Testis (tissue), 3 donors: ENCODE results near the gene TMEM164. TPM values are rescaled to one million over a fixed set of nuclear protein-coding genes. Genes with fewer than 3 reads are reported as not detected.

Experiments used
- DNase-seq: peaks from one replicate; pipeline ENCODE4 v3.0.0-alpha.2; 2019
- H3K27ac ChIP-seq, 2 donors: fragments of 200-600 bp; sonication (generic); one replicate each; pipeline ENCODE4 v1.5.1; 2019
- H3K27me3 ChIP-seq: fragments of 200-600 bp; sonication (generic); one replicate; pipeline ENCODE4 v1.5.1; 2019
- H3K36me3 ChIP-seq: fragments of 200-600 bp; sonication (generic); one replicate; pipeline ENCODE4 v1.5.1; 2017; ENCODE audit warnings: low read depth; ENCODE audit errors: missing control alignments
- H3K4me1 ChIP-seq: fragments of 200-600 bp; sonication (generic); one replicate; pipeline ENCODE4 v1.5.1; 2019
- H3K4me3 ChIP-seq, 2 donors: fragments of 200-600 bp; sonication (generic); one replicate each; pipeline ENCODE4 v1.5.1; 2017 to 2019
- H3K9me3 ChIP-seq: fragments of 200-600 bp; sonication (generic); one replicate; pipeline ENCODE4 v1.5.1; 2017
- CTCF ChIP-seq, 3 experiments: fragments of 450-650 bp in 2 of 3; fragments of 200-600 bp in 1 of 3; sonication (generic) in 1 of 3; IDR thresholded peaks; one replicate each; pipeline ENCODE4 v1.5.1; 2016 to 2019; ENCODE audit warnings: antibody characterized with exemption in 3 of 3, mild to moderate bottlenecking in 2 of 3, moderate library complexity in 1 of 3
- POLR2A ChIP-seq: fragments of 450-650 bp; IDR thresholded peaks from one replicate; pipeline ENCODE4 v1.6.1; 2017; ENCODE audit warnings: antibody characterized with exemption, mild to moderate bottlenecking, moderate library complexity
- WGBS, 2 donors: methylation state at CpG; one replicate each; pipeline ENCODE4 v1.1.5; 2018; 5-methylcytosine and 5-hydroxymethylcytosine counted together
- intact Hi-C: fragments of 100-400 bp; cut with DNase I; formaldehyde crosslinking; loops from one replicate; pipeline ENCODE4 v1.15.1; 2023; ENCODE audit warnings: low total_unique reads
- polyA plus RNA-seq: library from polyadenylated mRNA; stranded (reverse); fragments of 350-450 nt; fragmentation: Illumina TruSeq; extraction: RNeasy Lipid Tissue Mini Kit (QIAGEN cat#74804); gene quantifications from one replicate; pipeline ENCODE4 v1.2.3, GENCODE V29; 2014; ENCODE audit warnings: low read depth, low replicate concordance; ENCODE audit not compliant: insufficient read depth
- total RNA-seq, 2 donors: library from RNA; depleted of rRNA; stranded (reverse); fragments of >200 nt; gene quantifications; one replicate each; pipeline ENCODE4 v1.2.3, GENCODE V29; 2016

TMEM164 gene
- total and polyA plus RNA-seq, 3 donors from 2014 or later: 7.9 to 13.9 (median 8.1) TPM

GRCh38 chrX:110070970-110071369 is 68.1 kb downstream of the TMEM164 start:
- DNase-seq: no peak
- Histone ChIP-seq H3K4me3 (no peak overlapping the region), H3K36me3 (no peaks in the 10 kb centered on the region), H3K4me1 (no peaks in the 10 kb centered on the region), H3K27me3 (no peaks in the 10 kb centered on the region), H3K9me3 (no peaks in the 10 kb centered on the region), H3K27ac (no peak overlapping the region)
- TF ChIP-seq POLR2A (no peak), CTCF (IDR thresholded peaks at IDR 0.05) (no peak)
- 85 to 98% methylated on average over 2 of the region's 2 CpGs for WGBS, 2 donors
- intact Hi-C loops: no loop called here

GRCh38 chrX:110081320-110081719 is 78.4 kb downstream of the TMEM164 start:
- no peak for DNase-seq
- no peak overlapping the region for H3K4me3 ChIP-seq
- H3K27ac ChIP-seq: no peak overlapping the region
- TF ChIP-seq POLR2A (no peak), CTCF (IDR thresholded peaks at IDR 0.05) (no peak)
- no peaks in the 10 kb centered on the region for H3K36me3 ChIP-seq
- no peaks in the 10 kb centered on the region for H3K4me1 ChIP-seq
- H3K9me3 ChIP-seq: no peaks in the 10 kb centered on the region
- intact Hi-C loops: no loop called here
- no peaks in the 10 kb centered on the region for H3K27me3 ChIP-seq

- intact Hi-C loops: no loop called here
- Histone ChIP-seq H3K9me3 (no peaks in the 10 kb centered on the region), H3K4me3 (no peak overlapping the region), H3K36me3 (no peaks in the 10 kb centered on the region), H3K4me1 (no peaks in the 10 kb centered on the region), H3K27me3 (no peaks in the 10 kb centered on the region), H3K27ac (no peak overlapping the region)
- 30% methylated on average over 1 of the region's 1 CpG; no CpG with 5 or more reads in 1 of the 2 donors for WGBS, 2 donors
- TF ChIP-seq POLR2A (no peak), CTCF (IDR thresholded peaks at IDR 0.05) (no peak)
- DNase-seq: no peak
Observed at GRCh38 chrX:110081740-110082139, 78.8 kb downstream of the TMEM164 start.

- peak; percentile 13 for DNase-seq
- no peaks in the 10 kb centered on the region for H3K4me1 ChIP-seq
- no peak for TF ChIP-seq POLR2A
- no peak for TF ChIP-seq CTCF (IDR thresholded peaks at IDR 0.05)
- H3K4me3 ChIP-seq: no peak overlapping the region
- 31 to 36% methylated on average over 4 of the region's 4 CpGs for WGBS, 2 donors
- H3K27me3 ChIP-seq: no peaks in the 10 kb centered on the region
- no peak overlapping the region for H3K27ac ChIP-seq
- H3K36me3 ChIP-seq: no peaks in the 10 kb centered on the region
- H3K9me3 ChIP-seq: no peaks in the 10 kb centered on the region
- intact Hi-C loops: no loop called here
Observed at GRCh38 chrX:110082161-110082560, 79.2 kb downstream of the TMEM164 start.

GRCh38 chrX:110086162-110086915 is 83.4 kb downstream of the TMEM164 start:
- TF ChIP-seq CTCF (IDR thresholded peaks at IDR 0.05) (no peak), POLR2A (no peak)
- no peaks in the 10 kb centered on the region for H3K4me1 ChIP-seq
- intact Hi-C loops: no loop called here
- no peaks in the 10 kb centered on the region for H3K9me3 ChIP-seq
- no peaks in the 10 kb centered on the region for H3K36me3 ChIP-seq
- H3K4me3 ChIP-seq: no peak overlapping the region
- no peak for DNase-seq
- no peak overlapping the region for H3K27ac ChIP-seq
- no peaks in the 10 kb centered on the region for H3K27me3 ChIP-seq
